HPDE6-E6E7 (cell line): ENCODE measurements around the gene OR5L2.
"Not testable (repeated sequence)": the region's sequence is repeated elsewhere in the genome, so short reads cannot be mapped to it uniquely, and the experiment has no call there.

Source experiments
- DNase-seq: peaks from one replicate; pipeline ENCODE4 v3.0.0; 2011; ENCODE audit warnings: missing footprints; ENCODE audit errors: extremely low spot score

OR5L2 gene

GRCh38 chr11:55826919-55827318 is at the start of gene OR5L2:
OR5L2 (plus strand) TSS chr11:55827219; CDS start chr11:55827219, 0 bp downstream.
- DNase-seq: no peak

GRCh38 chr11:55791606-55792005 is 35.4 kb upstream of the OR5L2 start:
- no peak for DNase-seq

- DNase-seq: no peak
These were observed 33.7 kb upstream of the OR5L2 start for GRCh38 chr11:55793321-55793720.

GRCh38 chr11:55795256-55795655 is 31.8 kb upstream of the OR5L2 start, which contains the start of gene OR5D14:
OR5D14 (plus strand) TSS chr11:55795556; CDS start chr11:55795556, 0 bp downstream.
- DNase-seq: no peak

- DNase-seq: no peak
These were observed 20.8 kb upstream of the OR5L2 start for GRCh38 chr11:55806248-55806647.

- no peak for DNase-seq
These were observed 16.0 kb upstream of the OR5L2 start, which contains the start of gene OR5L1 for GRCh38 chr11:55811067-55811466. OR5L1 (plus strand) TSS chr11:55811367; CDS start chr11:55811467, 100 bp downstream.

GRCh38 chr11:55819330-55819729 is 7.7 kb upstream of the OR5L2 start, which contains the start of gene OR5D18:
OR5D18 (plus strand) TSS chr11:55819630; CDS start chr11:55819630, 0 bp downstream.
- DNase-seq: no peak

- DNase-seq: no peak
These were observed 11.4 kb downstream of the OR5L2 start, which contains the start of gene OR5D16 for GRCh38 chr11:55838452-55838851. OR5D16 (plus strand) TSS chr11:55838752; CDS start chr11:55838752, 0 bp downstream.

- no peak for DNase-seq
These were observed 20.4 kb downstream of the OR5L2 start for GRCh38 chr11:55847453-55847852.

GRCh38 chr11:55849037-55849436 is 22.0 kb downstream of the OR5L2 start:
- no peak for DNase-seq

- no peak for DNase-seq
These were observed 25.1 kb downstream of the OR5L2 start for GRCh38 chr11:55852141-55852540.

GRCh38 chr11:55854704-55855103 is 27.7 kb downstream of the OR5L2 start:
- no peak for DNase-seq

- not testable (repeated sequence) for DNase-seq
These were observed 40.3 kb downstream of the OR5L2 start for GRCh38 chr11:55867354-55867753.

- not testable (repeated sequence) for DNase-seq
These were observed 45.7 kb downstream of the OR5L2 start for GRCh38 chr11:55872731-55873130.

- not testable (repeated sequence) for DNase-seq
These were observed 46.1 kb downstream of the OR5L2 start for GRCh38 chr11:55873146-55873545.
